Measurements from ENCODE around the gene TCTA.

TCTA gene

DNA sequence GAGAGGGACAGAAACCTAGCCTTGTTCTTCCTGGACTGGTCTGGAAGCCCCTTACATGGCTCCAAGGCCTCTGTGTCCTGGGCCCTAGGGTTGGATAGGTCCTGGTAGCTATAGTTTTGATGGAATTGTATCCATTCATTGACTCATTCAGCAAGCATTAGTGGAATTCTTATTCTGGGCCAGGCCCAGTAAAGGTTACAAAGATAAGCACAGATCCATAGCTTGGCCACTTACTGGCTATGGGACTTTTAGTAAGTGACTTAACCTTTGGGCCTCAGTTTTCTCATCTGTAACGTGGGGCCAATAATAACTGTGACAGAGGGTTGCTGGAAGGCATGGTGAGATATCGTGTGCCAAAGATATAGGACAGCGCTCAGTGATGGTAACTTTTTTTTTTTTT, 44.2 kb downstream of the TCTA start:
- H3K9me3 ChIP-seq (ENCODE audit: control insufficient read depth, low read length): no peaks in the 10 kb centered on the region
- no peaks in the 10 kb centered on the region for H3K27me3 ChIP-seq (replicated peaks; ENCODE audit: control insufficient read depth, insufficient read depth, low read length, poor library complexity, severe bottlenecking)
- DNase-seq: no peak
- no peaks in the 10 kb centered on the region for H3K4me1 ChIP-seq (ENCODE audit: control insufficient read depth, insufficient read depth, low read length, poor library complexity, severe bottlenecking)
- H3K27ac ChIP-seq (ENCODE audit: insufficient read depth, low read length, poor library complexity, severe bottlenecking): no peak overlapping the region
- no peaks in the 10 kb centered on the region for H3K36me3 ChIP-seq (ENCODE audit: control insufficient read depth, insufficient read depth, low read length)
- H3K4me3 ChIP-seq (ENCODE audit: insufficient read depth, low read depth, low read length, poor library complexity, severe bottlenecking): no peak overlapping the region

DNA sequence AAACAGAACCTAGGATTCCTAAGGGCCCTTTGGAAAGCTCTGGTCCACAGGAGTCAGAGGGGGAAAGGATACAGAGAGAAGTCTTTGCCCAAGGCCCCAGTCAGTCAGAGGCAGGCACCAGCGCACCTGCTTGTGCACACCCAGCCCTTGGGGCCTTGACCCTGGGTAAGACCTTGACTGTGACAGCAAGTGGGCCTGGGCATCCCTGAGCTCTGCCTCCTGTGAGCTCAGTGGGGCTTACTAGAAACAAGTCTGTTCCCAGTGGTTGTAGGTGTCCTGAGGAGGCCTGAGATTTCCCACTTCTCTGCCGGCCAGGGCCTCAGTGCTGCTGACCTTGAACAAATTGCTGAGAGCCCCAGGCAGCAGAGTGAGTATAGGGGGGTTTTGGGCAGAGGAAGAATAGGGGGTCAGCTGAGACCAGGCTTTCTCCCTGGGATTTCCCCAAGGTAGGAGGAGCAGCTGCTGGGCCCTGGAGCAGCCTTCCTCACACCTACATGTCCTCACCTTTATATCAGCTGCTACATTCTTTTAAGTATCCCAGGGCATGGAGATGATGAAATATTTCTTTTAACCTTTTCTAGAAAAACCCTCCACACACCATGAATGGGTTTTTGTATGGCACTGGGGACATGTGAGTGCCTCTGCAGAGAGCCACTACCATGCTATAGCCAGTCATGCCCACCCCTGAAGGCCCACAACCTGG, 48.1 kb downstream of the TCTA start:
- H3K4me3 ChIP-seq (ENCODE audit: insufficient read depth, low read depth, low read length, poor library complexity, severe bottlenecking): no peak overlapping the region
- H3K27me3 ChIP-seq (replicated peaks; ENCODE audit: control insufficient read depth, insufficient read depth, low read length, poor library complexity, severe bottlenecking): no peaks in the 10 kb centered on the region
- no peak overlapping the region for H3K27ac ChIP-seq (ENCODE audit: insufficient read depth, low read length, poor library complexity, severe bottlenecking)
- no peaks in the 10 kb centered on the region for H3K9me3 ChIP-seq (ENCODE audit: control insufficient read depth, low read length)
- no peaks in the 10 kb centered on the region for H3K36me3 ChIP-seq (ENCODE audit: control insufficient read depth, insufficient read depth, low read length)
- H3K4me1 ChIP-seq (ENCODE audit: control insufficient read depth, insufficient read depth, low read length, poor library complexity, severe bottlenecking): no peaks in the 10 kb centered on the region
- no peak for DNase-seq

DNA sequence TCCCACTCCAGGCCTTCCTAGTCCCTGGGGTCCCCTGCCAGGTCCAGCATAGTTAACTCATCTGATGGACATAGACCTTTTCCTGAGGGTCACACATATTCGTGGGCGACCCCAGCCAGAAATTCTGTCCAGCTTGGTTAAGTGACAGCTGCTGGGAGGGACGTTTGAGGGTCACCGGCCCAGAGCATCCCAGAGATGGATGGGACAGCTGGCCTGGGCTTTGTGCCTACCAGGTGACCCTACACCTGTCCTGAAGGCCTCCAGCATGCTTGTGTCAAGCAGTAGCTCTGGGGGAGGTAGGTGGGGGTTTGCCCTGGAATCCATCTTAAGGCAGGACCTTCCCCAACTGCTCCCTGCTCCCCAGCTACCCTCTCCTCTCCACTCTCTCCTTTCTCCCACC, 48.7 kb downstream of the TCTA start:
- DNase-seq: no peak
- Histone ChIP-seq H3K36me3 (ENCODE audit: control insufficient read depth, insufficient read depth, low read length) (no peaks in the 10 kb centered on the region), H3K27ac (ENCODE audit: insufficient read depth, low read length, poor library complexity, severe bottlenecking) (no peak overlapping the region), H3K27me3 (replicated peaks; ENCODE audit: control insufficient read depth, insufficient read depth, low read length, poor library complexity, severe bottlenecking) (no peaks in the 10 kb centered on the region), H3K4me1 (ENCODE audit: control insufficient read depth, insufficient read depth, low read length, poor library complexity, severe bottlenecking) (no peaks in the 10 kb centered on the region), H3K4me3 (ENCODE audit: insufficient read depth, low read depth, low read length, poor library complexity, severe bottlenecking) (no peak overlapping the region), H3K9me3 (ENCODE audit: control insufficient read depth, low read length) (no peaks in the 10 kb centered on the region)

DNA sequence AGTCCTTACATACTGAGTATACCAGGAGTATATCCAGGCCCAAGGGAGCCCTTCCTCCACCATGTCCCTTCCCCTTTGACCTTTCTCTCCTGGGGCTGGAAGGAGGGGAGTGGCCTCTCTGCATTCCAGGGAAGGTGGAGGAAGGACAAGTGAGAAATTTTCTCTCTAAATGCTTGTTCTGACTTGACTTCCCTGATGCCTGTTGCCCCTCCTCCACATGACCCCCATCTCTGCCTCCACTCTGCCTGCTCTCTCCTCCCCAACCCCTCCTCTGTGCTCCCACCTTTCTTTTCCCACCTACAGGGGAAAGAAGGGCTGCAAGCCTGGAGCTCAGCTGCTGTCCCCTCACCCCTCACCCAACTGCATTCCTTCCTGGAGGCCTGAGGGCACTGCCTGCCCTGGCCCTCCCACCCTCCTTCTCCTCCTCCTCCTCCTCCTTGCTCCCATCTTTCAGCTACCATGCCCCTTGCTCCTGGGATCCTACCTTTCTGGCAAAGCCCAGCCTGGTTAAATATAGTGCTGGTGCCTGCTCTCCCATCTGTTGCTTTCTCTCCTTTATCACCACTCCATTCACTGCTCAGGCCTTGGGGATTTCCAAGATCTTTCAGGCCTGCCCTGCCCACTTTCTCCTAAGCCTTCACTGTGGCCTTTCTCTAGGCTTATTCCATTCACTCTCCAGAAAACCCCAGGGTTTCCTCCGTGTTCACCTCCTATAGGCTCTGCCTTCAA, 49.4 kb downstream of the TCTA start:
- Histone ChIP-seq H3K4me3 (ENCODE audit: insufficient read depth, low read depth, low read length, poor library complexity, severe bottlenecking) (no peak overlapping the region), H3K27me3 (replicated peaks; ENCODE audit: control insufficient read depth, insufficient read depth, low read length, poor library complexity, severe bottlenecking) (no peaks in the 10 kb centered on the region), H3K4me1 (ENCODE audit: control insufficient read depth, insufficient read depth, low read length, poor library complexity, severe bottlenecking) (no peaks in the 10 kb centered on the region), H3K36me3 (ENCODE audit: control insufficient read depth, insufficient read depth, low read length) (no peaks in the 10 kb centered on the region), H3K9me3 (ENCODE audit: control insufficient read depth, low read length) (no peaks in the 10 kb centered on the region), H3K27ac (ENCODE audit: insufficient read depth, low read length, poor library complexity, severe bottlenecking) (no peak overlapping the region)
- DNase-seq: no peak

DNA sequence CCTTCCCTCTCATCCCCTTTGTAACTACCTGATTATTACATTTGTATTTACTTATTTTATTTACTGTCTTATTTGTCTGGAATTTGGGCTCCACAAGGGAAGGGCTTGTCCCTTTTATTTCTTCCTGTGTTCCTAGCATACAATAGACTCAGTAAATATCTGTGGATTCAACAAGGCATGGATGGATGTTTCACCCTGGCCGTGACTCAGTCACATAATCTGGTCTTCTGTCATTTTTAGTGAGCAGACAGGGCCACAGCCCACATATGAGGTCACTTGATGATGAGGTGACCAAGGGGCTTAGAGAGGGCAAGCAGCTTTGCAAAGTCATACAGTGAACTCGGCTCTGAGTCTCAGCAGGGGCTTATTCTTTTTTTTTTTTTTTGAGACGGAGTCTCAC, 50.0 kb downstream of the TCTA start:
- Histone ChIP-seq H3K36me3 (ENCODE audit: control insufficient read depth, insufficient read depth, low read length) (no peaks in the 10 kb centered on the region), H3K27me3 (replicated peaks; ENCODE audit: control insufficient read depth, insufficient read depth, low read length, poor library complexity, severe bottlenecking) (no peaks in the 10 kb centered on the region), H3K9me3 (ENCODE audit: control insufficient read depth, low read length) (no peaks in the 10 kb centered on the region), H3K27ac (ENCODE audit: insufficient read depth, low read length, poor library complexity, severe bottlenecking) (no peak overlapping the region), H3K4me1 (ENCODE audit: control insufficient read depth, insufficient read depth, low read length, poor library complexity, severe bottlenecking) (no peaks in the 10 kb centered on the region), H3K4me3 (ENCODE audit: insufficient read depth, low read depth, low read length, poor library complexity, severe bottlenecking) (no peak overlapping the region)
- no peak for DNase-seq

DNA sequence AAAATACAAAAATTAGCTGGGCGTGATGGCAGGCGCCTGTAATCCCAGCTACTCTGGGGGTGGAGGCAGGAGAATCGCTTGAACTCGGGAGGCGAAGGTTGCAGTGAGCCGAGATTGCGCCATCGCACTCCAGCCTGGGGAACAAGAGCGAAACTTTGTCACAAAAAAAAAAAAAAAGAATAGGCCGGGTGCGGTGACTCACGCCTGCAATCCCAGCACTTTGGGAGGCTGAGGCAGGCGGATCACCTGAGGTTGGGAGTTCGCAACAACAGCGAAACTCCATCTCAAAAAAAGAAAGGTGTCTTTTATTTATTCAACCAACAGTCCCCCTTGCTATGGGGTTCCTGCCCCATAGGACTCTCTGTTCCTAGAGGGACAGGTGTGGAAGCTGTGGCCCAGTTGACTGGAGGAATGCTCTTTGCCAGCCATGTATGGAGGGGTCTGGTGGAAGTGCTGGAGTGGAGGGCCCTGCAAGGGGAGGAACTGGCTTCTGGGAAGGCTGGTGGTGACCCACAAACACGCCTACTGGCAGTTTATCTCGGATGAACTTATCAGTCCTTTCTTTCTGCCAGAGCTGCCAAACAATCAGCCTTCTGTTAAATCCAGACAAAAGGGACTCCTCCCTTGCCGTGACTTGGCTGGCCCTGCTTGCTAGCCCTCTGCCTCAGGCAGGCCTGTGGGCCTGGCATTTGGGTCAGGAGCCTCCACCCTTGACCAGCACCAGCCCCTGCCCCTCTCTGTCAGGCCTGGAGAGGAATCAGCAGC, 53.2 kb downstream of the TCTA start:
- Histone ChIP-seq H3K27ac (ENCODE audit: insufficient read depth, low read length, poor library complexity, severe bottlenecking) (no peak overlapping the region), H3K4me1 (ENCODE audit: control insufficient read depth, insufficient read depth, low read length, poor library complexity, severe bottlenecking) (peaks cover 6% of the 10 kb centered on the region), H3K9me3 (ENCODE audit: control insufficient read depth, low read length) (no peaks in the 10 kb centered on the region), H3K36me3 (ENCODE audit: control insufficient read depth, insufficient read depth, low read length) (no peaks in the 10 kb centered on the region), H3K4me3 (ENCODE audit: insufficient read depth, low read depth, low read length, poor library complexity, severe bottlenecking) (no peak overlapping the region), H3K27me3 (replicated peaks; ENCODE audit: control insufficient read depth, insufficient read depth, low read length, poor library complexity, severe bottlenecking) (no peaks in the 10 kb centered on the region)
- no peak for DNase-seq
